K562 (cell line): ENCODE measurements around the gene WDR18. TPM values are rescaled to one million over a fixed set of nuclear protein-coding genes. Genes with fewer than 3 reads are reported as not detected.
A peak's percentile ranks its signal among the peaks of the same experiment; 100 is the strongest.

Experiments used
- ARHGAP35 ChIP-seq: fragments of 450-650 bp; IDR thresholded peaks from 2 replicates; pipeline ENCODE4 v1.6.1; 2018; ENCODE audit not compliant: partially characterized antibody
- ATF4 ChIP-seq: fragments of 450-650 bp; formaldehyde crosslinking; IDR thresholded peaks from 2 replicates; pipeline ENCODE4 v1.4.0; 2022; ENCODE audit warnings: mild to moderate bottlenecking, moderate library complexity
- BCL6 ChIP-seq: fragments of 250-450 bp; sonication (Bioruptor Pico); IDR thresholded peaks from 2 replicates; pipeline ENCODE4 v1.4.0; 2020
- CCNT2 ChIP-seq: IDR thresholded peaks from 2 replicates; pipeline ENCODE4 v1.6.1; 2011; ENCODE audit warnings: borderline replicate concordance, low read depth, mild to moderate bottlenecking, moderate library complexity, mixed read lengths, low read length; ENCODE audit not compliant: insufficient read length; ENCODE audit errors: extremely low read depth
- CEBPG ChIP-seq, 3 experiments: fragments of 200-800 bp in 1 of 3; sonication (Bioruptor generic) in 1 of 3; sonication (generic) in 1 of 3; formaldehyde crosslinking in 1 of 3; IDR thresholded peaks in 2 of 3; conservative IDR thresholded peaks in 1 of 3; 2 replicates each; pipeline versions ENCODE4 v1.6.1 to v1.8.0; 2016 to 2022; ENCODE audit warnings: missing compliant biosample characterization in 2 of 3, missing genetic modification characterization in 2 of 3, mild to moderate bottlenecking in 1 of 3, missing genetic modification reagents in 1 of 3
- DPF2 ChIP-seq: fragments of 450-650 bp; IDR thresholded peaks from 2 replicates; pipeline ENCODE4 v1.6.1; 2016
- E4F1 ChIP-seq: fragments of 250-450 bp; sonication (Bioruptor Pico); IDR thresholded peaks from 2 replicates; pipeline ENCODE4 v1.5.0; 2021; ENCODE audit warnings: mild to moderate bottlenecking, borderline replicate concordance
- FOS ChIP-seq: IDR thresholded peaks from 3 replicates; pipeline ENCODE4 v1.6.1; 2011; ENCODE audit not compliant: insufficient read length; ENCODE audit errors: extremely low read depth
- FOSL1 ChIP-seq: fragments of 200-800 bp; sonication (Bioruptor generic); conservative IDR thresholded peaks from 2 replicates; pipeline ENCODE4 v1.6.1; 2016; ENCODE audit warnings: missing genetic modification characterization, missing compliant biosample characterization
- KDM4B ChIP-seq, 2 experiments: fragments of 450-650 bp in 1 of 2; sonication (generic) in 1 of 2; IDR thresholded peaks; 2 replicates each; pipeline ENCODE4 v1.6.1; 2016 to 2017; ENCODE audit warnings: borderline replicate concordance in 2 of 2, antibody characterized with exemption in 1 of 2, low read depth in 1 of 2, mild to moderate bottlenecking in 1 of 2
- KDM5B ChIP-seq: fragments of 200-600 bp; sonication (generic); IDR thresholded peaks from 2 replicates; pipeline ENCODE4 v1.6.1; 2012; ENCODE audit warnings: low read depth, mild to moderate bottlenecking, moderate library complexity, low read length, control low read depth, inconsistent platforms; ENCODE audit not compliant: insufficient replicate concordance
- MAZ ChIP-seq, 2 experiments: fragments of 450-650 bp in 1 of 2; sonication (generic) in 1 of 2; formaldehyde crosslinking; IDR thresholded peaks in 1 of 2; conservative IDR thresholded peaks in 1 of 2; 2 replicates each; pipeline versions ENCODE4 v1.4.0 to v1.5.0; 2020; ENCODE audit warnings: mild to moderate bottlenecking in 1 of 2, missing genetic modification reagents in 1 of 2
- MCM7 ChIP-seq, 2 experiments: fragments of 450-650 bp; IDR thresholded peaks; 2 replicates each; pipeline ENCODE4 v1.6.1; 2016 to 2018
- MTA2 ChIP-seq: fragments of 450-650 bp; IDR thresholded peaks from 2 replicates; pipeline ENCODE4 v1.6.1; 2016; ENCODE audit warnings: low read depth
- NFATC3 ChIP-seq: fragments of 450-650 bp; IDR thresholded peaks from 2 replicates; pipeline ENCODE4 v1.6.1; 2017; ENCODE audit warnings: mild to moderate bottlenecking
- NFE2 ChIP-seq: IDR thresholded peaks from 2 replicates; pipeline ENCODE4 v1.6.1; 2014; ENCODE audit warnings: antibody characterized with exemption, low read depth
- NRF1 ChIP-seq, 2 experiments: fragments of 450-650 bp; IDR thresholded peaks in 1 of 2; conservative IDR thresholded peaks in 1 of 2; 2 replicates each; pipeline ENCODE4 v1.6.1; 2014; ENCODE audit warnings: mild to moderate bottlenecking in 2 of 2
- RBFOX2 ChIP-seq: fragments of 200-400 bp; formaldehyde crosslinking; IDR thresholded peaks from 2 replicates; pipeline ENCODE4 v1.6.1; 2017; ENCODE audit warnings: low read depth, mild to moderate bottlenecking, low read length, moderate library complexity
- RNF2 ChIP-seq: sonication (generic); IDR thresholded peaks from 2 replicates; pipeline ENCODE4 v1.6.1; 2016
- SMARCA5 ChIP-seq: fragments of 450-650 bp; IDR thresholded peaks from 2 replicates; pipeline ENCODE4 v1.6.1; 2016
- SMARCE1 ChIP-seq: fragments of 450-650 bp; IDR thresholded peaks from 2 replicates; pipeline ENCODE4 v1.7.1; 2016; ENCODE audit warnings: mild to moderate bottlenecking
- TCF3 ChIP-seq: sonication (generic); formaldehyde crosslinking; IDR thresholded peaks from 2 replicates; pipeline ENCODE4 v1.4.0; 2020; ENCODE audit warnings: mild to moderate bottlenecking, missing genetic modification reagents
- XRCC3 ChIP-seq: fragments of 450-650 bp; IDR thresholded peaks from 2 replicates; pipeline ENCODE4 v1.6.1; 2017; ENCODE audit warnings: mild to moderate bottlenecking, moderate library complexity
- YBX1 ChIP-seq: fragments of 450-650 bp; IDR thresholded peaks from 2 replicates; pipeline ENCODE4 v1.7.1; 2016; ENCODE audit warnings: mild to moderate bottlenecking
- ZEB2 ChIP-seq: fragments of 450-650 bp; IDR thresholded peaks from 2 replicates; pipeline ENCODE4 v1.6.1; 2016
- ZNF436 ChIP-seq: fragments of 250-450, 450-650 bp; sonication (Bioruptor Pico); formaldehyde crosslinking; IDR thresholded peaks from 2 replicates; pipeline ENCODE4 v1.7.0; 2020; ENCODE audit warnings: mild to moderate bottlenecking
- ZNF668 ChIP-seq: fragments of 250-450 bp; sonication (Bioruptor Pico); IDR thresholded peaks from 2 replicates; pipeline ENCODE4 v1.8.0; 2022; ENCODE audit warnings: mild to moderate bottlenecking, inconsistent platforms
- polyA plus RNA-seq, 8 experiments: library from polyadenylated mRNA; depleted of rRNA in 4 of 8; stranded (reverse) in 5 of 8; unstranded in 3 of 8; fragments of >200 nt; fragmentation: Nextera tagmentation in 2 of 8; fragmentation: Illumina TruSeq in 1 of 8; extraction: Ambion mirVana in 2 of 8; extraction: Trizol in 1 of 8; gene quantifications; 2 replicates each; pipeline versions ENCODE4 v1.2.1 to v1.2.3, GENCODE V29; 2011 to 2014; ENCODE audit warnings: inconsistent platforms in 1 of 8, missing spikeins in 1 of 8
- total RNA-seq, 7 experiments: library from RNA; depleted of rRNA in 6 of 7; stranded (reverse); fragments of >200 nt in 6 of 7; fragmentation: Illumina TruSeq in 2 of 7; extraction: Trizol in 2 of 7; gene quantifications; 2 replicates each; pipeline versions ENCODE4 v1.2.1 to v1.2.3, GENCODE V29; 2011 to 2021; ENCODE audit warnings: low replicate concordance in 1 of 7

The WDR18 gene
- total and polyA plus RNA-seq, 9 of the 15 experiments (the other 6 are each of a cell fraction or from before 2014, with no cell fraction given), result 0.65 to 181 (median 30.1) TPM

- no peak for TF ChIP-seq ZNF436 (CRISPR knock-in tag)
- TF ChIP-seq CEBPG (CRISPR knock-in tag; IDR thresholded peaks at IDR 0.05), result peak; percentile 82; the same call in 1 of the 2 replicates
- TF ChIP-seq CEBPG (tag; conservative IDR thresholded peaks at IDR 0.05 in 1 of 2, IDR thresholded peaks at IDR 0.05 in 1 of 2), result peak in 1 of 2 experiments; percentile 75; a peak in 2 of 4 replicates
- no peak for TF ChIP-seq XRCC3
- no peak for TF ChIP-seq ZNF668 (CRISPR knock-in tag)
- TF ChIP-seq MAZ (CRISPR knock-in tag; conservative IDR thresholded peaks at IDR 0.05 in 1 of 2, IDR thresholded peaks at IDR 0.05 in 1 of 2), result peak; percentile 47; a peak in 1 of 4 replicates
- no peak for TF ChIP-seq BCL6
- TF ChIP-seq KDM4B (IDR thresholded peaks at IDR 0.05; ENCODE audit: borderline replicate concordance in 2 of 2, low read depth in 1 of 2), result peak in 1 of 2 experiments; percentile 66; a peak in 1 of 4 replicates
- 0 out of 2 replicates have a peak, but pooled peaks have one; percentile 22 for TF ChIP-seq MTA2
- TF ChIP-seq NRF1 (conservative IDR thresholded peaks at IDR 0.05 in 1 of 2, IDR thresholded peaks at IDR 0.05 in 1 of 2), result peak in 1 of 2 experiments; percentile 54; a peak in 2 of 4 replicates
- TF ChIP-seq ARHGAP35, result no peak
- peak; percentile 70; the same call in 1 of the 2 replicates for TF ChIP-seq RNF2
- TF ChIP-seq TCF3, result peak; percentile 70
- TF ChIP-seq MCM7 (IDR thresholded peaks at IDR 0.05), result no peak
- TF ChIP-seq ATF4, result peak; percentile 68
- TF ChIP-seq SMARCA5, result peak; percentile 53; the same call in 1 of the 2 replicates
- no peak for TF ChIP-seq YBX1
- peak; percentile 45; the same call in 1 of the 2 replicates for TF ChIP-seq RBFOX2
- TF ChIP-seq CCNT2, result peak; percentile 54
- peak; percentile 95 for TF ChIP-seq FOSL1
- no peak for TF ChIP-seq NFE2
- peak; percentile 92 for TF ChIP-seq DPF2
- TF ChIP-seq FOS, result peak; percentile 58
- TF ChIP-seq KDM5B, result no peak
- peak; percentile 77; the same call in 1 of the 2 replicates for TF ChIP-seq ZEB2
- TF ChIP-seq SMARCE1, result peak; percentile 95
- no peak for TF ChIP-seq NFATC3
- no peak for TF ChIP-seq E4F1 (CRISPR knock-in tag)
These were observed 24.9 kb upstream of the WDR18 start (continued) for GRCh38 chr19:958967-959855.
